ENCODE measurements around the gene DERL2.

GRCh38 chr17:5466295-5466694 lies 19.7 kb downstream of the DERL2 start:
- no peak for TF ChIP-seq POLR2AphosphoS5 (IDR thresholded peaks at IDR 0.05; ENCODE audit: low read depth, low read length)
- TF ChIP-seq REST (IDR thresholded peaks at IDR 0.05; ENCODE audit: insufficient read depth in 1 of 2, low read depth in 2 of 2, low read length in 2 of 2) = no peak
- no peak for TF ChIP-seq SIN3A (IDR thresholded peaks at IDR 0.05; ENCODE audit: borderline replicate concordance, insufficient read depth, low read length)
